Erythroblast (primary cell): ENCODE measurements around the gene SPATS2L.

Source experiments
- GATA1 ChIP-seq: IDR thresholded peaks from 2 replicates; pipeline ENCODE4 v1.6.1; 2011; ENCODE audit warnings: low read depth, mild to moderate bottlenecking, control low read depth, low read length, moderate library complexity
- POLR2A ChIP-seq: IDR thresholded peaks from 2 replicates; pipeline ENCODE4 v1.6.1; 2011; ENCODE audit warnings: mild to moderate bottlenecking, low read length

GRCh38 chr2:200359552-200359951, 53.1 kb downstream of the SPATS2L start:
- TF ChIP-seq POLR2A = no peak
- TF ChIP-seq GATA1 = no peak
